Stimulated activated naive B cell treated with anti-CD40 and anti-IgM and Interleukin-4, amounts not matched to agents 10 μg/mL and 1 μg/mL and 100 μg/mL, for 72 hours (primary cell): ENCODE data around the gene SCN8A.
"Not testable (repeated sequence)": the region's sequence is repeated elsewhere in the genome, so short reads cannot be mapped to it uniquely, and the experiment has no call there.

Experiments used
- ATAC-seq, 2 donors: fragments of 150-1000 bp; cut with Tn5 transposase; replicated peaks; 2 replicates each; pipeline ENCODE4 v1.10.0; 2021; ENCODE audit warnings: moderate library complexity in 1 of 2
- DNase-seq: peaks from one replicate; pipeline ENCODE4 v3.0.0; 2021
- H3K27ac Mint-ChIP-seq: one replicate; pipeline ENCODE4 v1.8.0; 2022; ENCODE audit warnings: mild to moderate bottlenecking, mixed read lengths
- H3K27me3 Mint-ChIP-seq, 2 donors: one replicate each; pipeline ENCODE4 v1.8.0; 2022; ENCODE audit warnings: mixed read lengths in 2 of 2
- H3K36me3 Mint-ChIP-seq, 2 donors: one replicate each; pipeline ENCODE4 v1.8.0; 2022; ENCODE audit warnings: mixed read lengths in 2 of 2, mild to moderate bottlenecking in 1 of 2
- H3K4me1 Mint-ChIP-seq, 2 donors: one replicate each; pipeline ENCODE4 v1.8.0; 2022; ENCODE audit warnings: mixed read lengths in 2 of 2, mild to moderate bottlenecking in 1 of 2
- H3K4me3 Mint-ChIP-seq, 2 donors: one replicate each; pipeline ENCODE4 v1.8.0; 2022; ENCODE audit warnings: mild to moderate bottlenecking in 2 of 2, mixed read lengths in 2 of 2, moderate library complexity in 1 of 2
- H3K9me3 Mint-ChIP-seq, 2 donors: one replicate each; pipeline ENCODE4 v1.8.0; 2022; ENCODE audit warnings: mixed read lengths in 2 of 2, mild to moderate bottlenecking in 1 of 2

The SCN8A gene

GRCh38 chr12:51598156-51598555 lies 7.1 kb downstream of the SCN8A start:
- Mint-ChIP-seq H3K4me3 (no peak overlapping the region), H3K9me3 (no peaks in the 10 kb centered on the region), H3K27ac (no peak overlapping the region), H3K36me3 (no peaks in the 10 kb centered on the region), H3K27me3 (peaks cover 18 to 41% of the 10 kb centered on the region in 2 donors), H3K4me1 (no peaks in the 10 kb centered on the region)
- DNase-seq (no peak), ATAC-seq (no peak)

- ATAC-seq (no peak), DNase-seq (no peak)
- H3K36me3 Mint-ChIP-seq, result no peaks in the 10 kb centered on the region
- no peaks in the 10 kb centered on the region for H3K4me1 Mint-ChIP-seq
- no peak overlapping the region for H3K4me3 Mint-ChIP-seq
- H3K9me3 Mint-ChIP-seq, result no peaks in the 10 kb centered on the region
- peaks cover 15 to 39% of the 10 kb centered on the region in 2 donors for H3K27me3 Mint-ChIP-seq
- no peak overlapping the region for H3K27ac Mint-ChIP-seq
Observed at GRCh38 chr12:51600721-51601120, 9.7 kb downstream of the SCN8A start.

GRCh38 chr12:51601241-51601640 lies 10.2 kb downstream of the SCN8A start:
- H3K36me3 Mint-ChIP-seq, result no peaks in the 10 kb centered on the region
- H3K4me3 Mint-ChIP-seq, result no peak overlapping the region
- H3K27me3 Mint-ChIP-seq, result peaks cover 15 to 43% of the 10 kb centered on the region in 2 donors
- no peaks in the 10 kb centered on the region for H3K4me1 Mint-ChIP-seq
- ATAC-seq, result no peak
- H3K9me3 Mint-ChIP-seq, result peaks cover 0 to 1% of the 10 kb centered on the region in 2 donors
- no peak overlapping the region for H3K27ac Mint-ChIP-seq
- DNase-seq, result no peak

- Mint-ChIP-seq H3K36me3 (peaks cover 4 to 12% of the 10 kb centered on the region in 2 donors), H3K27me3 (peaks cover 22 to 29% of the 10 kb centered on the region in 2 donors), H3K9me3 (peaks cover 15 to 18% of the 10 kb centered on the region in 2 donors)
- not testable (repeated sequence) for DNase-seq, H3K4me3 Mint-ChIP-seq, H3K4me1 Mint-ChIP-seq, H3K27ac Mint-ChIP-seq, ATAC-seq
Observed at GRCh38 chr12:51605896-51606295, 14.9 kb downstream of the SCN8A start.

GRCh38 chr12:51607197-51607596 lies 16.2 kb downstream of the SCN8A start:
- not testable (repeated sequence) for DNase-seq, H3K4me1 Mint-ChIP-seq, ATAC-seq, H3K4me3 Mint-ChIP-seq, H3K27ac Mint-ChIP-seq
- H3K36me3 Mint-ChIP-seq, result peaks cover 4 to 12% of the 10 kb centered on the region in 2 donors
- H3K27me3 Mint-ChIP-seq, result peaks cover 22 to 29% of the 10 kb centered on the region in 2 donors
- peaks cover 15 to 18% of the 10 kb centered on the region in 2 donors for H3K9me3 Mint-ChIP-seq

- H3K27me3 Mint-ChIP-seq, result peaks cover 17 to 20% of the 10 kb centered on the region in 2 donors
- no peak for ATAC-seq
- peaks cover 1 to 4% of the 10 kb centered on the region in 2 donors for H3K36me3 Mint-ChIP-seq
- no peak for DNase-seq
- no peak overlapping the region for H3K4me3 Mint-ChIP-seq
- H3K27ac Mint-ChIP-seq, result no peak overlapping the region
- H3K9me3 Mint-ChIP-seq, result peaks cover 9 to 10% of the 10 kb centered on the region in 2 donors
- no peaks in the 10 kb centered on the region for H3K4me1 Mint-ChIP-seq
Observed at GRCh38 chr12:51620448-51620847, 29.4 kb downstream of the SCN8A start.

- no peaks in the 10 kb centered on the region for H3K4me1 Mint-ChIP-seq
- ATAC-seq, result no peak
- H3K9me3 Mint-ChIP-seq, result peaks cover 9 to 10% of the 10 kb centered on the region in 2 donors
- no peak for DNase-seq
- H3K27me3 Mint-ChIP-seq, result peaks cover 26 to 27% of the 10 kb centered on the region in 2 donors
- no peak overlapping the region for H3K4me3 Mint-ChIP-seq
- peaks cover 1 to 4% of the 10 kb centered on the region in 2 donors for H3K36me3 Mint-ChIP-seq
- H3K27ac Mint-ChIP-seq, result no peak overlapping the region
Observed at GRCh38 chr12:51621156-51621922, 30.3 kb downstream of the SCN8A start.

- Mint-ChIP-seq H3K36me3 (peaks cover 0 to 1% of the 10 kb centered on the region in 2 donors), H3K4me3 (no peak overlapping the region), H3K9me3 (peaks cover 3 to 4% of the 10 kb centered on the region in 2 donors), H3K4me1 (no peaks in the 10 kb centered on the region), H3K27ac (no peak overlapping the region), H3K27me3 (peaks cover 18 to 20% of the 10 kb centered on the region in 2 donors)
- DNase-seq, result no peak
- no peak for ATAC-seq
Observed at GRCh38 chr12:51622564-51622963, 31.5 kb downstream of the SCN8A start.

- H3K4me3 Mint-ChIP-seq, result no peak overlapping the region
- H3K27ac Mint-ChIP-seq, result no peak overlapping the region
- no peak for DNase-seq
- no peaks in the 10 kb centered on the region for H3K9me3 Mint-ChIP-seq
- peaks cover 20 to 23% of the 10 kb centered on the region in 2 donors for H3K27me3 Mint-ChIP-seq
- H3K36me3 Mint-ChIP-seq, result no peaks in the 10 kb centered on the region
- H3K4me1 Mint-ChIP-seq, result no peaks in the 10 kb centered on the region
- ATAC-seq, result no peak
Observed at GRCh38 chr12:51625370-51625769, 34.3 kb downstream of the SCN8A start.

- Mint-ChIP-seq H3K4me1 (no peaks in the 10 kb centered on the region), H3K9me3 (no peaks in the 10 kb centered on the region), H3K4me3 (no peak overlapping the region), H3K27ac (no peak overlapping the region), H3K36me3 (no peaks in the 10 kb centered on the region), H3K27me3 (peaks cover 24 to 29% of the 10 kb centered on the region in 2 donors)
- DNase-seq (no peak), ATAC-seq (no peak)
Observed at GRCh38 chr12:51626115-51626514, 35.1 kb downstream of the SCN8A start.

- H3K27me3 Mint-ChIP-seq, result peaks cover 24 to 29% of the 10 kb centered on the region in 2 donors
- no peak for DNase-seq
- H3K4me3 Mint-ChIP-seq, result no peak overlapping the region
- H3K9me3 Mint-ChIP-seq, result no peaks in the 10 kb centered on the region
- ATAC-seq, result no peak
- no peak overlapping the region for H3K27ac Mint-ChIP-seq
- no peaks in the 10 kb centered on the region for H3K4me1 Mint-ChIP-seq
- H3K36me3 Mint-ChIP-seq, result no peaks in the 10 kb centered on the region
Observed at GRCh38 chr12:51626629-51627028, 35.6 kb downstream of the SCN8A start.

GRCh38 chr12:51630256-51630880 lies 39.3 kb downstream of the SCN8A start:
- ATAC-seq, result no peak
- no peak overlapping the region for H3K4me3 Mint-ChIP-seq
- H3K27me3 Mint-ChIP-seq, result peaks cover 39 to 40% of the 10 kb centered on the region in 2 donors
- no peaks in the 10 kb centered on the region for H3K9me3 Mint-ChIP-seq
- no peaks in the 10 kb centered on the region for H3K4me1 Mint-ChIP-seq
- H3K27ac Mint-ChIP-seq, result no peak overlapping the region
- no peaks in the 10 kb centered on the region for H3K36me3 Mint-ChIP-seq
- DNase-seq, result no peak

- Mint-ChIP-seq H3K27me3 (peaks cover 34 to 35% of the 10 kb centered on the region in 2 donors), H3K27ac (no peak overlapping the region), H3K36me3 (no peaks in the 10 kb centered on the region), H3K4me1 (no peaks in the 10 kb centered on the region), H3K9me3 (no peaks in the 10 kb centered on the region), H3K4me3 (no peak overlapping the region)
- DNase-seq, result no peak
- no peak for ATAC-seq
Observed at GRCh38 chr12:51630986-51631385, 40.0 kb downstream of the SCN8A start.

- Mint-ChIP-seq H3K9me3 (no peaks in the 10 kb centered on the region), H3K27ac (no peak overlapping the region), H3K4me3 (no peak overlapping the region), H3K27me3 (peaks cover 30 to 33% of the 10 kb centered on the region in 2 donors), H3K4me1 (no peaks in the 10 kb centered on the region), H3K36me3 (no peaks in the 10 kb centered on the region)
- DNase-seq (no peak), ATAC-seq (no peak)
Observed at GRCh38 chr12:51631591-51631990, 40.6 kb downstream of the SCN8A start.

- Mint-ChIP-seq H3K27me3 (peaks cover 29 to 33% of the 10 kb centered on the region in 2 donors), H3K9me3 (peaks cover 4 to 7% of the 10 kb centered on the region in 2 donors), H3K4me3 (no peak overlapping the region), H3K27ac (no peak overlapping the region), H3K36me3 (peaks cover 0 to 6% of the 10 kb centered on the region in 2 donors), H3K4me1 (no peaks in the 10 kb centered on the region)
- DNase-seq (no peak), ATAC-seq (no peak)
Observed at GRCh38 chr12:51632623-51633022, 41.6 kb downstream of the SCN8A start.
